K562 (cell line): ENCODE data around the gene MED28. TPM values are rescaled to one million over a fixed set of nuclear protein-coding genes. Genes with fewer than 3 reads are reported as not detected.
A peak's percentile ranks its signal among the peaks of the same experiment; 100 is the strongest.

Source experiments
- GATA2 ChIP-seq: sonication (generic); formaldehyde crosslinking; IDR thresholded peaks from 2 replicates; pipeline ENCODE4 v1.4.0; 2020; ENCODE audit warnings: mild to moderate bottlenecking, missing genetic modification reagents
- HDAC8 ChIP-seq: fragments of 450-650 bp; IDR thresholded peaks from 2 replicates; pipeline ENCODE4 v1.6.1; 2016; ENCODE audit warnings: mild to moderate bottlenecking, missing genetic modification characterization, moderate library complexity, missing compliant biosample characterization
- MTF1 ChIP-seq: fragments of 250-450 bp; sonication (Bioruptor Pico); IDR thresholded peaks from 2 replicates; pipeline ENCODE4 v1.9.0; 2021; ENCODE audit warnings: moderate library complexity, mild to moderate bottlenecking, inconsistent platforms, borderline replicate concordance
- NFRKB ChIP-seq: fragments of 450-650 bp; IDR thresholded peaks from 2 replicates; pipeline ENCODE4 v1.6.1; 2016; ENCODE audit warnings: low read depth
- NUFIP1 ChIP-seq: fragments of 450-650 bp; IDR thresholded peaks from 2 replicates; pipeline ENCODE4 v1.6.1; 2018; ENCODE audit not compliant: partially characterized antibody
- POLR2AphosphoS5 ChIP-seq: IDR thresholded peaks from 2 replicates; pipeline ENCODE4 v1.6.1; 2011; ENCODE audit warnings: mild to moderate bottlenecking, low read depth, low read length, moderate library complexity; ENCODE audit not compliant: control insufficient read depth, insufficient read depth
- RFX1 ChIP-seq: fragments of 450-650 bp; IDR thresholded peaks from 2 replicates; pipeline ENCODE4 v1.6.1; 2016; ENCODE audit warnings: mild to moderate bottlenecking, moderate library complexity
- SMAD2 ChIP-seq: fragments of 150-350 bp; IDR thresholded peaks from 2 replicates; pipeline ENCODE4 v1.6.1; 2014; ENCODE audit warnings: low read depth, mild to moderate bottlenecking, low read length
- SRF ChIP-seq, 2 experiments: fragments of 250-450, 450-650 bp in 1 of 2; sonication (Bioruptor Pico) in 1 of 2; sonication (generic) in 1 of 2; formaldehyde crosslinking; IDR thresholded peaks; 2 replicates each; pipeline versions ENCODE4 v1.5.0 to v1.5.1; 2020 to 2022; ENCODE audit warnings: mild to moderate bottlenecking in 1 of 2, missing genetic modification reagents in 1 of 2
- TRIM28 ChIP-seq: fragments of 450-650 bp; IDR thresholded peaks from 2 replicates; pipeline ENCODE4 v1.6.1; 2017
- XRCC3 ChIP-seq: fragments of 450-650 bp; IDR thresholded peaks from 2 replicates; pipeline ENCODE4 v1.6.1; 2017; ENCODE audit warnings: mild to moderate bottlenecking, moderate library complexity
- ZNF699 ChIP-seq: fragments of 250-450 bp; sonication (Bioruptor Pico); IDR thresholded peaks from 2 replicates; pipeline ENCODE4 v1.8.0; 2021; ENCODE audit warnings: mild to moderate bottlenecking, moderate library complexity; ENCODE audit not compliant: insufficient replicate concordance
- polyA plus RNA-seq, 8 experiments: library from polyadenylated mRNA; depleted of rRNA in 4 of 8; stranded (reverse) in 5 of 8; unstranded in 3 of 8; fragments of >200 nt; fragmentation: Nextera tagmentation in 2 of 8; fragmentation: Illumina TruSeq in 1 of 8; extraction: Ambion mirVana in 2 of 8; extraction: Trizol in 1 of 8; gene quantifications; 2 replicates each; pipeline versions ENCODE4 v1.2.1 to v1.2.3, GENCODE V29; 2011 to 2014; ENCODE audit warnings: inconsistent platforms in 1 of 8, missing spikeins in 1 of 8
- total RNA-seq, 7 experiments: library from RNA; depleted of rRNA in 6 of 7; stranded (reverse); fragments of >200 nt in 6 of 7; fragmentation: Illumina TruSeq in 2 of 7; extraction: Trizol in 2 of 7; gene quantifications; 2 replicates each; pipeline versions ENCODE4 v1.2.1 to v1.2.3, GENCODE V29; 2011 to 2021; ENCODE audit warnings: low replicate concordance in 1 of 7
- TF ChIP-seq, protein P1 (sequence below): sonication (generic); formaldehyde crosslinking; IDR thresholded peaks from 2 replicates; pipeline ENCODE4 v1.9.0; 2022; ENCODE audit warnings: mild to moderate bottlenecking, missing genetic modification reagents
- TF ChIP-seq, protein P2 (sequence below): sonication (generic); formaldehyde crosslinking; IDR thresholded peaks from 2 replicates; pipeline ENCODE4 v1.8.0; 2023; ENCODE audit warnings: mild to moderate bottlenecking, missing genetic modification reagents

Gene MED28
- total and polyA plus RNA-seq, 9 of the 15 experiments (the other 6 are each of a cell fraction or from before 2014, with no cell fraction given) = 15.5 to 93.8 (median 50.5) TPM

DNA sequence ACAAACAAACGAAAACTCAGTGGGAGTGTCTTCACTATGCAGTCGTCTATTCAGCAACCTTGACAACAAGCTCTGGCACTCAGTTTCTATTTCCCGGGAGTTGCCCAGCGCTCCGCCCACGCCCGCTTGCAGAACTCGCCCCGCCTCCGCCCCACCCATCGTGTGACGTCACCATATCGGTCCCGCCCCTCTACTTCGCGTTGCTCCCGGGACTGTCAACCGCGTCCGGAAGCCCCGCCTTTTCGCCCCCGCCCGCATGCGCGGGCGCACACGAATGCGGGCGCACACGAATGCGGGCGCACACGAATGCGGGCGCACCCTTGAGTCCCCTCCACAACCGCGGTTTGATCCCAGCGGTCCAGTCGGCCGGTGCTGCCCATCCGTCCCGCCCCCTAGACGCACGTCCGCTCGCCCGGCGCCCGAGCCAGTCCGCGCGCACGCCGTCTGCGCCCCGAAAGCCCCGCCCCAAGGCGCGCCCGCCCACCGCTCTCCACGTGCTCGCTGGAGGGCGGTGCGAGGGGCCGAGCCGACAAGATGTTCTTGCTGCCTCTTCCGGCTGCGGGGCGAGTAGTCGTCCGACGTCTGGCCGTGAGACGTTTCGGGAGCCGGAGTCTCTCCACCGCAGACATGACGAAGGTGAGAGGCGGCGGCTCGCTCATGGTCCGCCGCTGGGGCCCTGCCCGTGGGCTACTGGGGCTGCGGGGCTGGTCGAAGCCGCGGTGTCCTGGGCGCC lies 37.3 kb upstream of the MED28 start, which contains the start of gene LAP3 (continued):
- TF ChIP-seq MTF1 (CRISPR knock-in tag) (no peak), TRIM28 (no peak), POLR2AphosphoS5 (peak; percentile 68; the same call in 1 of the 2 replicates), SMAD2 (no peak), GATA2 (CRISPR knock-in tag) (no peak), ZNF699 (no peak), XRCC3 (no peak), NFRKB (no peak), SRF (CRISPR knock-in tag; IDR thresholded peaks at IDR 0.05) (no peak), HDAC8 (tag) (no peak), NUFIP1 (no peak), RFX1 (peak; percentile 73)
- TF ChIP-seq, protein P1, sequence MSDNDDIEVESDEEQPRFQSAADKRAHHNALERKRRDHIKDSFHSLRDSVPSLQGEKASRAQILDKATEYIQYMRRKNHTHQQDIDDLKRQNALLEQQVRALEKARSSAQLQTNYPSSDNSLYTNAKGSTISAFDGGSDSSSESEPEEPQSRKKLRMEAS (CRISPR knock-in tag) = peak; percentile 97
- TF ChIP-seq, protein P2, sequence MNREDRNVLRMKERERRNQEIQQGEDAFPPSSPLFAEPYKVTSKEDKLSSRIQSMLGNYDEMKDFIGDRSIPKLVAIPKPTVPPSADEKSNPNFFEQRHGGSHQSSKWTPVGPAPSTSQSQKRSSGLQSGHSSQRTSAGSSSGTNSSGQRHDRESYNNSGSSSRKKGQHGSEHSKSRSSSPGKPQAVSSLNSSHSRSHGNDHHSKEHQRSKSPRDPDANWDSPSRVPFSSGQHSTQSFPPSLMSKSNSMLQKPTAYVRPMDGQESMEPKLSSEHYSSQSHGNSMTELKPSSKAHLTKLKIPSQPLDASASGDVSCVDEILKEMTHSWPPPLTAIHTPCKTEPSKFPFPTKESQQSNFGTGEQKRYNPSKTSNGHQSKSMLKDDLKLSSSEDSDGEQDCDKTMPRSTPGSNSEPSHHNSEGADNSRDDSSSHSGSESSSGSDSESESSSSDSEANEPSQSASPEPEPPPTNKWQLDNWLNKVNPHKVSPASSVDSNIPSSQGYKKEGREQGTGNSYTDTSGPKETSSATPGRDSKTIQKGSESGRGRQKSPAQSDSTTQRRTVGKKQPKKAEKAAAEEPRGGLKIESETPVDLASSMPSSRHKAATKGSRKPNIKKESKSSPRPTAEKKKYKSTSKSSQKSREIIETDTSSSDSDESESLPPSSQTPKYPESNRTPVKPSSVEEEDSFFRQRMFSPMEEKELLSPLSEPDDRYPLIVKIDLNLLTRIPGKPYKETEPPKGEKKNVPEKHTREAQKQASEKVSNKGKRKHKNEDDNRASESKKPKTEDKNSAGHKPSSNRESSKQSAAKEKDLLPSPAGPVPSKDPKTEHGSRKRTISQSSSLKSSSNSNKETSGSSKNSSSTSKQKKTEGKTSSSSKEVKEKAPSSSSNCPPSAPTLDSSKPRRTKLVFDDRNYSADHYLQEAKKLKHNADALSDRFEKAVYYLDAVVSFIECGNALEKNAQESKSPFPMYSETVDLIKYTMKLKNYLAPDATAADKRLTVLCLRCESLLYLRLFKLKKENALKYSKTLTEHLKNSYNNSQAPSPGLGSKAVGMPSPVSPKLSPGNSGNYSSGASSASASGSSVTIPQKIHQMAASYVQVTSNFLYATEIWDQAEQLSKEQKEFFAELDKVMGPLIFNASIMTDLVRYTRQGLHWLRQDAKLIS = 0 out of 2 replicates have a peak, but pooled peaks have one; percentile 5
